Measurements from ENCODE around the gene PLA2G6. TPM values are rescaled to one million over a fixed set of nuclear protein-coding genes. Genes with fewer than 3 reads are reported as not detected.

Gene PLA2G6
- total RNA-seq, 1 experiment from 2014 or later, result 29.9 TPM

DNA sequence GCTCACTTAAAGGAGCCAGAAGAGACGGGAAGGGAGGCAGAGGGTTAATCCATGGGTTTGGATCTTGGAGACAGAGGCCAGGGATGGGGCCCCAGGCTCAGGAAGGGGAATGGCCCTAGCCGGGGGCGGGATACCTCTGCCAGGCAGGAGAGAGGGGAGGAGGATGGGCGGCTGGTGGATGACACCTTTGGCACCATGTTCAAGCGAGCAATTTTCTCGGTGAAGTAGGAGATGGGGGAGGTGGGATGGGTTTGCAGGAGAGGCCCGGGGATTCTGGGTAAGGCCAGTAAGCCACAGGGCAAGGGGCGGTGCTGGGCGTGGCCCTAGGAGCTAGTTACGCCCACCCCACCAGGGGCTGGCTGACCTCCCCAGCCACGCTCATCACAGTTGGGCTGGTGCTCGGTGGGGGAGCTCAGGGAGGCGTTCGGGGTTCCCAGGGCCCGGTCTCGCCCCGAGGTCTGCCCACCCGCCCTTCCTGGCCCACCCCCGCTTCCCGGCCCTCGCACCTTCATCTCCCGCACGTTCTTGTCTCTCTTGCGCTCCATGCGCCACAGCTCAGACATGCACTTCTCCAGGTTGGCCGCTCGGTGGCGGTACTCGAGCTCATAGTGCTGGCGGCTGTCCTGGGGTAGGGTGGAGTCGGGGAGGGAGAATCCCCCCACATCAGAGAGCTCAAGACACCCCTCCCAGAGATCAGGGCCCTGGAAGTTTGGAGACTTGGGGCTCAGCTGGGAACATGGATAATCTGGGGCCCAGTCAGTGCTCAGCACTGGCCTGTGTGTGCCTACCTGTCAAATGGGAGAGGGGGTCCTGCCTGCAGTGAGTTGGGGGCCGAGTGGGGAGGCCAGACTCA is 83.8 kb downstream of the PLA2G6 start (continued):
- TF ChIP-seq USF2 (CRISPR knock-in tag; IDR thresholded peaks at IDR 0.05) (no peak), ZBTB43 (CRISPR knock-in tag; IDR thresholded peaks at IDR 0.05) (peak; percentile 57; the same call in 1 of the 2 replicates), SMAD4 (CRISPR knock-in tag; IDR thresholded peaks at IDR 0.05) (no peak), JUN (CRISPR knock-in tag; IDR thresholded peaks at IDR 0.05) (no peak), FOXP1 (CRISPR knock-in tag; IDR thresholded peaks at IDR 0.05; ENCODE audit: borderline replicate concordance) (no peak), ZNF512 (CRISPR knock-in tag; IDR thresholded peaks at IDR 0.05; ENCODE audit: borderline replicate concordance) (no peak), SP1 (CRISPR knock-in tag; conservative IDR thresholded peaks at IDR 0.05) (peak; percentile 83), ZSCAN18 (CRISPR knock-in tag; IDR thresholded peaks at IDR 0.05) (no peak), NFYB (CRISPR knock-in tag; conservative IDR thresholded peaks at IDR 0.05; ENCODE audit: low read depth) (no peak; the same call in 1 of the 2 replicates), ZNF425 (CRISPR knock-in tag; conservative IDR thresholded peaks at IDR 0.05) (no peak), STAT6 (CRISPR knock-in tag; conservative IDR thresholded peaks at IDR 0.05; ENCODE audit: low read depth) (no peak), CREM (CRISPR knock-in tag; IDR thresholded peaks at IDR 0.05) (peak; percentile 50; the same call in 1 of the 2 replicates), NFE2L1 (CRISPR knock-in tag; IDR thresholded peaks at IDR 0.05) (peak; percentile 66; the same call in 1 of the 2 replicates), GRHL2 (CRISPR knock-in tag; IDR thresholded peaks at IDR 0.05; ENCODE audit: insufficient replicate concordance, severe bottlenecking) (no peak), ETV6 (CRISPR knock-in tag; IDR thresholded peaks at IDR 0.05) (0 out of 2 replicates have a peak, but pooled peaks have one; percentile 65), HMGA2 (CRISPR knock-in tag; IDR thresholded peaks at IDR 0.05) (no peak), HMGXB4 (CRISPR knock-in tag; IDR thresholded peaks at IDR 0.05) (no peak)
- TF ChIP-seq, protein P1, sequence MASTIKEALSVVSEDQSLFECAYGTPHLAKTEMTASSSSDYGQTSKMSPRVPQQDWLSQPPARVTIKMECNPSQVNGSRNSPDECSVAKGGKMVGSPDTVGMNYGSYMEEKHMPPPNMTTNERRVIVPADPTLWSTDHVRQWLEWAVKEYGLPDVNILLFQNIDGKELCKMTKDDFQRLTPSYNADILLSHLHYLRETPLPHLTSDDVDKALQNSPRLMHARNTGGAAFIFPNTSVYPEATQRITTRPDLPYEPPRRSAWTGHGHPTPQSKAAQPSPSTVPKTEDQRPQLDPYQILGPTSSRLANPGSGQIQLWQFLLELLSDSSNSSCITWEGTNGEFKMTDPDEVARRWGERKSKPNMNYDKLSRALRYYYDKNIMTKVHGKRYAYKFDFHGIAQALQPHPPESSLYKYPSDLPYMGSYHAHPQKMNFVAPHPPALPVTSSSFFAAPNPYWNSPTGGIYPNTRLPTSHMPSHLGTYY (CRISPR knock-in tag; IDR thresholded peaks at IDR 0.05), result no peak
- TF ChIP-seq, protein P2, sequence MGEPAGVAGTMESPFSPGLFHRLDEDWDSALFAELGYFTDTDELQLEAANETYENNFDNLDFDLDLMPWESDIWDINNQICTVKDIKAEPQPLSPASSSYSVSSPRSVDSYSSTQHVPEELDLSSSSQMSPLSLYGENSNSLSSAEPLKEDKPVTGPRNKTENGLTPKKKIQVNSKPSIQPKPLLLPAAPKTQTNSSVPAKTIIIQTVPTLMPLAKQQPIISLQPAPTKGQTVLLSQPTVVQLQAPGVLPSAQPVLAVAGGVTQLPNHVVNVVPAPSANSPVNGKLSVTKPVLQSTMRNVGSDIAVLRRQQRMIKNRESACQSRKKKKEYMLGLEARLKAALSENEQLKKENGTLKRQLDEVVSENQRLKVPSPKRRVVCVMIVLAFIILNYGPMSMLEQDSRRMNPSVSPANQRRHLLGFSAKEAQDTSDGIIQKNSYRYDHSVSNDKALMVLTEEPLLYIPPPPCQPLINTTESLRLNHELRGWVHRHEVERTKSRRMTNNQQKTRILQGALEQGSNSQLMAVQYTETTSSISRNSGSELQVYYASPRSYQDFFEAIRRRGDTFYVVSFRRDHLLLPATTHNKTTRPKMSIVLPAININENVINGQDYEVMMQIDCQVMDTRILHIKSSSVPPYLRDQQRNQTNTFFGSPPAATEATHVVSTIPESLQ (CRISPR knock-in tag; IDR thresholded peaks at IDR 0.05), result no peak
- TF ChIP-seq, protein P3, sequence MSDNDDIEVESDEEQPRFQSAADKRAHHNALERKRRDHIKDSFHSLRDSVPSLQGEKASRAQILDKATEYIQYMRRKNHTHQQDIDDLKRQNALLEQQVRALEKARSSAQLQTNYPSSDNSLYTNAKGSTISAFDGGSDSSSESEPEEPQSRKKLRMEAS (CRISPR knock-in tag; IDR thresholded peaks at IDR 0.05), result peak; percentile 98
